ENCODE results near the gene TMEM69. TPM values are rescaled to one million over a fixed set of nuclear protein-coding genes. Genes with fewer than 3 reads are reported as not detected.

Gene TMEM69
- total RNA-seq, 2 donors from 2014 or later, result 21.4 to 23.6 TPM

DNA sequence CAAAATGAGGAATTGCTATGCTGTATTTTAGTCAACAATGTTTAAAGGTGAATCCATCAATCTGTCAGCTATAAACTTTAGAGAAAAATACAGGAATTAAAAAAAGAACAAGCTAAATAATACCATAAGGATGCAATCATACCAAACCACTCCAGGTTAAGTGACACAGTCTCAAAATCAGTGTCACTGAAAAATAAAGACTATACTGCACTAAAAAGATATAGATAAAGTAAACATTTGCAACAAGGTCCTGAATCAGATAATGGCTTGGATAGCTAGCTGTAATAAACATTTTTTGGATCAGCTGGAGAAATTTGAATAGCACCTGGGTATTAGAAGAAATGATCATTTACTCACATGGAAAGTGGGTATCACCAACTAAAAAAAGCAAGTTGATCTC is 9.5 kb upstream of the TMEM69 start:
- DNase-seq, result no peak
- Histone ChIP-seq H3K9ac (ENCODE audit: low read depth in 2 of 2, low read length in 2 of 2) (no peak overlapping the region), H3K4me3 (no peak overlapping the region), H3K36me3 (no peaks in the 10 kb centered on the region), H3K27me3 (no peaks in the 10 kb centered on the region), H3K4me1 (peaks cover 25% of the 10 kb centered on the region), H3K9me3 (no peaks in the 10 kb centered on the region), H3K27ac (no peak overlapping the region)
- TF ChIP-seq CTCF (IDR thresholded peaks at IDR 0.05), result no peak
- intact Hi-C loops (cut with DNase I), result no loop called here

- Histone ChIP-seq H3K9me3 (no peaks in the 10 kb centered on the region), H3K27me3 (no peaks in the 10 kb centered on the region), H3K4me1 (peaks cover 20% of the 10 kb centered on the region), H3K36me3 (no peaks in the 10 kb centered on the region), H3K9ac (ENCODE audit: low read depth in 2 of 2, low read length in 2 of 2) (no peak overlapping the region), H3K4me3 (no peak overlapping the region), H3K27ac (no peak overlapping the region)
- intact Hi-C loops (cut with DNase I), result no loop called here
- DNase-seq, result no peak
- TF ChIP-seq CTCF (IDR thresholded peaks at IDR 0.05), result no peak
Measured at GRCh38 chr1:45679123-45679522, 8.9 kb upstream of the TMEM69 start.

GRCh38 chr1:45682942-45683341 is 5.0 kb upstream of the TMEM69 start:
- intact Hi-C loops (cut with DNase I), result no loop called here
- no peak for DNase-seq
- no peak for TF ChIP-seq CTCF (IDR thresholded peaks at IDR 0.05)
- H3K27ac ChIP-seq, result no peak overlapping the region
- no peaks in the 10 kb centered on the region for H3K9me3 ChIP-seq
- H3K9ac ChIP-seq (ENCODE audit: low read depth in 2 of 2, low read length in 2 of 2), result peak overlapping the region in 1 of 2 donors; percentile 26
- H3K4me1 ChIP-seq, result peaks cover 20% of the 10 kb centered on the region
- H3K27me3 ChIP-seq, result no peaks in the 10 kb centered on the region
- no peak overlapping the region for H3K4me3 ChIP-seq
- H3K36me3 ChIP-seq, result no peaks in the 10 kb centered on the region

- H3K4me1 ChIP-seq, result peaks cover 19% of the 10 kb centered on the region
- TF ChIP-seq CTCF (IDR thresholded peaks at IDR 0.05), result no peak
- no peaks in the 10 kb centered on the region for H3K9me3 ChIP-seq
- H3K9ac ChIP-seq (ENCODE audit: low read depth in 2 of 2, low read length in 2 of 2), result peak overlapping the region in 1 of 2 donors; percentile 28
- intact Hi-C loops (cut with DNase I), result no loop called here
- H3K27ac ChIP-seq, result no peak overlapping the region
- no peak for DNase-seq
- H3K27me3 ChIP-seq, result no peaks in the 10 kb centered on the region
- peak overlapping the region; percentile 91 for H3K4me3 ChIP-seq
- no peaks in the 10 kb centered on the region for H3K36me3 ChIP-seq
Measured at GRCh38 chr1:45684402-45684801, 3.6 kb upstream of the TMEM69 start.

DNA sequence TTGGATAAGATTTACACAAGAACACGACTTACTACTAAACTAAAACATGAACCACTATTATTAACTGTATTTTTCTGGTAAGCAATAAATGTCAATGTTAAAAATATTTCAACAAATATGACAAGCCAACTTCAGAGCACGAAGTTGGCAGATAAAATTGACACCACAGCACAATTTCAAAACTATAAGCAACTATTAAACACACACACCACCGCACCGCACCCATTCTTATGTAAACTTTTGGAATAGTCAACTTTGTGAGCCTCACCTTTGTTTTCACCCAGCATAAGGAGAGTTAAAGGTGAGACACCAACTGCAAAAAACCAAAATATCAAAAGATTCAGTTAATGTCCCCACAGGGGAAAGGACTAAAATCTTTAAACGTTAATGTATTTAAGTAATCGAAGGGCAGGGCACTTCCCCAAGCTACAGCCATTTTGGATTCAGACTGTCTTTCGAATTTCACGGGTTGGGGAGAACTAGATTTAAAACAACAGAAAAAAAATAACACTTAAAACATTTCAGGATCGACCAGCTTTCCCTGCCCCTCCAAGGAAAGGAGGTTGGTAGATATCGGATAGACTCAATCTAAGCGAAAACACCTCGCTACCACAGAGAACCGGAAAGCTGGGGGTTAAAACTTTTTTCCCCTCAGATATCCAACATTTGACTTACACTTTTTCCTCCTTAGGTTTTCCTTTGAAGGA is 2.5 kb upstream of the TMEM69 start:
- Histone ChIP-seq H3K4me1 (peaks cover 19% of the 10 kb centered on the region), H3K27me3 (no peaks in the 10 kb centered on the region), H3K4me3 (peak overlapping the region; percentile 91), H3K27ac (peak overlapping the region; percentile 99), H3K36me3 (no peaks in the 10 kb centered on the region), H3K9ac (ENCODE audit: low read depth in 2 of 2, low read length in 2 of 2) (peak overlapping the region; percentile 93 to 100), H3K9me3 (no peaks in the 10 kb centered on the region)
- TF ChIP-seq CTCF (IDR thresholded peaks at IDR 0.05), result no peak
- peak; percentile 49 for DNase-seq
- intact Hi-C loops (cut with DNase I), result no loop called here

All from colonic mucosa (tissue), 4 donors.